ENCODE results near the gene ONECUT1. TPM values are rescaled to one million over a fixed set of nuclear protein-coding genes. Genes with fewer than 3 reads are reported as not detected.

ONECUT1 gene
- polyA plus RNA-seq, 3 donors: 0.14 to 0.47 (median 0.27) TPM

- no peak for DNase-seq
Measured at GRCh38 chr15:52733696-52734255, 56.4 kb downstream of the ONECUT1 start.

GRCh38 chr15:52733088-52733487, 57.0 kb downstream of the ONECUT1 start:
- DNase-seq: no peak

- DNase-seq: no peak
Measured at GRCh38 chr15:52732551-52732950, 57.6 kb downstream of the ONECUT1 start.

GRCh38 chr15:52731732-52732470, 58.2 kb downstream of the ONECUT1 start:
- no peak for DNase-seq

- DNase-seq: no peak
Measured at GRCh38 chr15:52731004-52731403, 59.1 kb downstream of the ONECUT1 start.

GRCh38 chr15:52730594-52730993, 59.5 kb downstream of the ONECUT1 start:
- no peak for DNase-seq

GRCh38 chr15:52730173-52730572, 60.0 kb downstream of the ONECUT1 start:
- DNase-seq: no peak

GRCh38 chr15:52728899-52729298, 61.2 kb downstream of the ONECUT1 start:
- no peak for DNase-seq

GRCh38 chr15:52727815-52728214, 62.3 kb downstream of the ONECUT1 start:
- no peak for DNase-seq

GRCh38 chr15:52726195-52726594, 63.9 kb downstream of the ONECUT1 start:
- no peak for DNase-seq

GRCh38 chr15:52718551-52718950, 71.6 kb downstream of the ONECUT1 start:
- no peak for DNase-seq

- DNase-seq: no peak
Measured at GRCh38 chr15:52717924-52718323, 72.2 kb downstream of the ONECUT1 start.

GRCh38 chr15:52717481-52717880, 72.7 kb downstream of the ONECUT1 start:
- no peak for DNase-seq

- DNase-seq: no peak
Measured at GRCh38 chr15:52716536-52716935, 73.6 kb downstream of the ONECUT1 start.

- no peak for DNase-seq
Measured at GRCh38 chr15:52715411-52715810, 74.7 kb downstream of the ONECUT1 start.

- DNase-seq: no peak
Measured at GRCh38 chr15:52714968-52715367, 75.2 kb downstream of the ONECUT1 start.

GRCh38 chr15:52710708-52711389, 79.3 kb downstream of the ONECUT1 start:
- DNase-seq: no peak

- DNase-seq: no peak
Measured at GRCh38 chr15:52710050-52710707, 80.0 kb downstream of the ONECUT1 start.

GRCh38 chr15:52709187-52709981, 80.8 kb downstream of the ONECUT1 start:
- DNase-seq: no peak
